Tibial nerve (tissue), 3 donors: Measurements from ENCODE around the gene OLFM1.

Source experiments
- POLR2A ChIP-seq, 2 donors: fragments of 450-650 bp; IDR thresholded peaks; one replicate each; pipeline ENCODE4 v1.6.1; 2017; ENCODE audit warnings: antibody characterized with exemption in 2 of 2, mild to moderate bottlenecking in 2 of 2, moderate library complexity in 2 of 2
- TF ChIP-seq, protein P1 (sequence below), 5 experiments: fragments of 200-600 bp in 3 of 5; fragments of 450-650 bp in 2 of 5; sonication (generic) in 3 of 5; IDR thresholded peaks; one replicate each; pipeline ENCODE4 v1.5.1; 2016 to 2019; ENCODE audit warnings: antibody characterized with exemption in 5 of 5, mild to moderate bottlenecking in 3 of 5, moderate library complexity in 2 of 5

DNA sequence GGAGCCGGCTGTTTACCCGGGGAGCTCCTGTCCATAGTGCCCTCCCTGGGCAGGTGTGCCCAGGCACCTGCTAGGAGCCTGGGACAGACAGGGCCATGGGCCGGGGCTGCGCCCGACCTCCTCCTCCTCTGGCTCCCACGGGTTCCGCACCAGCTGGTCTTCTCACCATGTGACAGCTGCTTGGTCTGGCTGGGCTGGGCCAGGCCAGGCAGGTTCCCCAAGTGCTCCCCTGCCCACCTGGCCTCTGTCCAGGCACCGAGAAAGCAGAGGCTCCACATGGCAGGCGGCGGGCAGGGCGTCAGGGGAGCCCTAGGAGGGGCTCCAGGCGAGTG is 60.0 kb downstream of the OLFM1 start:
- TF ChIP-seq, protein P1, sequence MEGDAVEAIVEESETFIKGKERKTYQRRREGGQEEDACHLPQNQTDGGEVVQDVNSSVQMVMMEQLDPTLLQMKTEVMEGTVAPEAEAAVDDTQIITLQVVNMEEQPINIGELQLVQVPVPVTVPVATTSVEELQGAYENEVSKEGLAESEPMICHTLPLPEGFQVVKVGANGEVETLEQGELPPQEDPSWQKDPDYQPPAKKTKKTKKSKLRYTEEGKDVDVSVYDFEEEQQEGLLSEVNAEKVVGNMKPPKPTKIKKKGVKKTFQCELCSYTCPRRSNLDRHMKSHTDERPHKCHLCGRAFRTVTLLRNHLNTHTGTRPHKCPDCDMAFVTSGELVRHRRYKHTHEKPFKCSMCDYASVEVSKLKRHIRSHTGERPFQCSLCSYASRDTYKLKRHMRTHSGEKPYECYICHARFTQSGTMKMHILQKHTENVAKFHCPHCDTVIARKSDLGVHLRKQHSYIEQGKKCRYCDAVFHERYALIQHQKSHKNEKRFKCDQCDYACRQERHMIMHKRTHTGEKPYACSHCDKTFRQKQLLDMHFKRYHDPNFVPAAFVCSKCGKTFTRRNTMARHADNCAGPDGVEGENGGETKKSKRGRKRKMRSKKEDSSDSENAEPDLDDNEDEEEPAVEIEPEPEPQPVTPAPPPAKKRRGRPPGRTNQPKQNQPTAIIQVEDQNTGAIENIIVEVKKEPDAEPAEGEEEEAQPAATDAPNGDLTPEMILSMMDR (IDR thresholded peaks at IDR 0.05): no peak
- TF ChIP-seq POLR2A (IDR thresholded peaks at IDR 0.05): no peak
